ENCODE data around the gene NVL. TPM values are rescaled to one million over a fixed set of nuclear protein-coding genes. Genes with fewer than 3 reads are reported as not detected.
"Not testable (repeated sequence)": the region's sequence is repeated elsewhere in the genome, so short reads cannot be mapped to it uniquely, and the experiment has no call there.

NVL gene
- total and polyA plus RNA-seq, 2 of the 8 experiments (the other 6 are each of a cell fraction or from before 2014, with no cell fraction given) = 22.7 to 45.8 TPM

- H4K91ac ChIP-seq (replicated peaks; ENCODE audit: insufficient read length, low read length); H3K18ac ChIP-seq (ENCODE audit: extremely low read depth, low read length); H2AK5ac ChIP-seq (ENCODE audit: low read depth, low read length); H3K4me1 ChIP-seq (replicated peaks in 1 of 4; ENCODE audit: control insufficient read depth in 3 of 4, insufficient read depth in 4 of 4, low read length in 3 of 4); POLR2A ChIA-PET (ENCODE audit: partially characterized antibody); H3K23me2 ChIP-seq (ENCODE audit: low read depth, low read length); H3K4ac ChIP-seq (replicated peaks; ENCODE audit: insufficient read length, low read depth, low read length); H3K9ac ChIP-seq (replicated peaks in 1 of 4; ENCODE audit: extremely low read depth in 1 of 4, low read depth in 3 of 4, low read length in 3 of 4); H4K20me1 ChIP-seq (replicated peaks in 1 of 2; ENCODE audit: control insufficient read depth in 1 of 2, insufficient read depth in 2 of 2, low read length in 2 of 2); CTCF ChIA-PET (ENCODE audit: partially characterized antibody); H3K27me3 ChIP-seq (replicated peaks in 1 of 4; ENCODE audit: control insufficient read depth in 3 of 4, extremely low read depth in 1 of 4, insufficient read depth in 3 of 4, low read length in 3 of 4); H4K5ac ChIP-seq (ENCODE audit: insufficient read length, low read depth, low read length); H4K8ac ChIP-seq (ENCODE audit: extremely low read depth, insufficient read depth, low read length); H3K4me2 ChIP-seq (ENCODE audit: insufficient read depth in 1 of 2, low read depth in 2 of 2, low read length in 2 of 2); H3K56ac ChIP-seq (replicated peaks; ENCODE audit: insufficient read length, low read depth, low read length); H3K9me3 ChIP-seq (ENCODE audit: insufficient read depth in 2 of 2, low read depth in 1 of 2, low read length in 1 of 2); H2BK15ac ChIP-seq (ENCODE audit: low read length); H3K23ac ChIP-seq (ENCODE audit: insufficient read length); H2BK5ac ChIP-seq (ENCODE audit: low read depth, low read length); H2BK20ac ChIP-seq (ENCODE audit: low read length); DNase-seq (ENCODE audit: low read depth in 1 of 2, low spot score in 2 of 2); FAIRE-seq; H2BK120ac ChIP-seq (replicated peaks; ENCODE audit: low read depth, low read length); H3K79me2 ChIP-seq (ENCODE audit: control insufficient read depth in 1 of 2, insufficient read depth in 2 of 2, low read length in 2 of 2); H2AFZ ChIP-seq (ENCODE audit: low read length); H3K14ac ChIP-seq (ENCODE audit: insufficient read length); H3K27ac ChIP-seq (ENCODE audit: low read depth, low read length); H3K4me3 ChIP-seq (ENCODE audit: extremely low read depth in 1 of 4, insufficient read depth in 2 of 4, low read depth in 3 of 4, low read length in 4 of 4); H2BK12ac ChIP-seq (ENCODE audit: low read depth, low read length); H3K79me1 ChIP-seq (ENCODE audit: low read depth, low read length): not testable (repeated sequence)
- H3K36me3 ChIP-seq (ENCODE audit: control insufficient read depth in 2 of 4, insufficient read depth in 4 of 4, low read length in 3 of 4) = peaks cover 0 to 57% (median 16%) of the 10 kb centered on the region in 4 experiments; a peak in 7 of 8 replicates
- WGBS, 2 experiments (ENCODE audit: extremely low coverage in 1 of 2, insufficient coverage in 1 of 2, insufficient read length in 1 of 2, insufficient replicate concordance in 2 of 2, low coverage in 1 of 2, low lambda C conversion rate in 2 of 2, missing lambda C conversion rate in 1 of 2) = 100% methylated on average over 1 of the region's 1 CpG; no CpG with 5 or more reads in 1 of the 2 experiments
Measured at GRCh38 chr1:224311503-224311902, 18.5 kb downstream of the NVL start.

Data from H1 (cell line).